Trophoblast cell (in vitro differentiated cells and primary cell): ENCODE results near the gene EBF3. TPM values are rescaled to one million over a fixed set of nuclear protein-coding genes. Genes with fewer than 3 reads are reported as not detected.

Experiments used
- DNase-seq, 2 donors: peaks; one replicate each; pipeline ENCODE4 v3.0.0-alpha.2; 2016
- H2AFZ ChIP-seq: 2 replicates; pipeline ENCODE4 v1.6.1; 2013; ENCODE audit warnings: low read length, moderate library complexity, mild to moderate bottlenecking; ENCODE audit not compliant: insufficient read depth, poor library complexity
- H2AK5ac ChIP-seq: 2 replicates; pipeline ENCODE4 v1.6.1; 2013; ENCODE audit warnings: mild to moderate bottlenecking, low read length
- H2BK120ac ChIP-seq: 2 replicates; pipeline ENCODE4 v1.6.1; 2013; ENCODE audit warnings: low read length, mild to moderate bottlenecking, moderate library complexity; ENCODE audit not compliant: insufficient read depth, poor library complexity
- H2BK12ac ChIP-seq: 2 replicates; pipeline ENCODE4 v1.6.1; 2013; ENCODE audit warnings: mild to moderate bottlenecking, low read length, moderate library complexity
- H2BK5ac ChIP-seq: 2 replicates; pipeline ENCODE4 v1.6.1; 2013; ENCODE audit warnings: low read length, low read depth, moderate library complexity, mild to moderate bottlenecking; ENCODE audit not compliant: poor library complexity
- H3K14ac ChIP-seq: 2 replicates; pipeline ENCODE4 v1.6.1; 2013; ENCODE audit warnings: mild to moderate bottlenecking, low read length
- H3K18ac ChIP-seq: 2 replicates; pipeline ENCODE4 v1.6.1; 2013; ENCODE audit warnings: mild to moderate bottlenecking, low read length
- H3K23ac ChIP-seq: 2 replicates; pipeline ENCODE4 v1.6.1; 2013; ENCODE audit warnings: low read length
- H3K27ac ChIP-seq: 2 replicates; pipeline ENCODE4 v1.5.1; 2013; ENCODE audit warnings: low read depth, mild to moderate bottlenecking, inconsistent platforms, low read length, moderate library complexity
- H3K27me3 ChIP-seq: 2 replicates; pipeline ENCODE4 v1.6.1; 2013; ENCODE audit warnings: inconsistent platforms, mild to moderate bottlenecking, low read length, moderate library complexity; ENCODE audit not compliant: insufficient read depth
- H3K36me3 ChIP-seq, 2 experiments: 1 replicate in 1 of 2; 2 replicates in 1 of 2; pipeline ENCODE4 v1.6.1; 2013; ENCODE audit warnings: low read length in 2 of 2, mild to moderate bottlenecking in 2 of 2, moderate library complexity in 1 of 2; ENCODE audit not compliant: insufficient read depth in 2 of 2, control insufficient read depth in 1 of 2
- H3K4ac ChIP-seq: 2 replicates; pipeline ENCODE4 v1.6.1; 2013; ENCODE audit warnings: low read depth, mild to moderate bottlenecking, low read length, moderate library complexity
- H3K4me1 ChIP-seq, 2 experiments: 1 replicate in 1 of 2; 2 replicates in 1 of 2; pipeline ENCODE4 v1.6.1; 2013; ENCODE audit warnings: low read length in 2 of 2, mild to moderate bottlenecking in 2 of 2, moderate library complexity in 1 of 2; ENCODE audit not compliant: insufficient read depth in 2 of 2, control insufficient read depth in 1 of 2
- H3K4me2 ChIP-seq: 2 replicates; pipeline ENCODE4 v1.6.1; 2013; ENCODE audit warnings: inconsistent platforms, mild to moderate bottlenecking, low read length, moderate library complexity
- H3K4me3 ChIP-seq: 2 replicates; pipeline ENCODE4 v1.5.1; 2013; ENCODE audit warnings: mild to moderate bottlenecking, low read depth, low read length, inconsistent platforms
- H3K79me1 ChIP-seq: one replicate; pipeline ENCODE4 v1.6.1; 2013; ENCODE audit warnings: low read length
- H3K79me2 ChIP-seq: 2 replicates; pipeline ENCODE4 v1.6.1; 2013; ENCODE audit warnings: low read length, mild to moderate bottlenecking; ENCODE audit not compliant: control insufficient read depth, insufficient read depth, poor library complexity
- H3K9ac ChIP-seq: 2 replicates; pipeline ENCODE4 v1.6.1; 2013; ENCODE audit warnings: mild to moderate bottlenecking, low read length
- H3K9me3 ChIP-seq: 2 replicates; pipeline ENCODE4 v1.6.1; 2013; ENCODE audit warnings: low read depth, mild to moderate bottlenecking, control low read depth, inconsistent platforms, low read length; ENCODE audit not compliant: insufficient read depth
- H4K12ac ChIP-seq: 2 replicates; pipeline ENCODE4 v1.6.1; 2013; ENCODE audit warnings: low read depth, mild to moderate bottlenecking, low read length, moderate library complexity
- H4K8ac ChIP-seq: 2 replicates; pipeline ENCODE4 v1.6.1; 2013; ENCODE audit warnings: low read depth, mild to moderate bottlenecking, low read length, moderate library complexity
- H4K91ac ChIP-seq: one replicate; pipeline ENCODE4 v1.6.1; 2013; ENCODE audit warnings: low read depth, mild to moderate bottlenecking, low read length, moderate library complexity
- WGBS: extraction: QIAGEN DNeasy Blood & Tissue Kit; methylation state at CpG from one replicate; pipeline ENCODE4 v1.1.7; 2013; ENCODE audit warnings: missing lambda C conversion rate; ENCODE audit not compliant: insufficient read length, insufficient coverage; ENCODE audit errors: extremely low coverage; 5-methylcytosine and 5-hydroxymethylcytosine counted together
- polyA plus RNA-seq: library from polyadenylated mRNA; stranded (reverse); fragments of 200-250 nt; gene quantifications from 2 replicates; pipeline ENCODE4 v1.2.3, GENCODE V29; 2013

EBF3 gene
- polyA plus RNA-seq, result 0.85 and 0.88 TPM in 2 replicates

GRCh38 chr10:129963641-129964501 is at the start of gene EBF3:
Gene EBF3 (minus strand): TSS chr10:129964274. CDS start chr10:129963768, 506 bp downstream.
- no peak within 1 kb of the TSS for H4K91ac ChIP-seq
- no peak within 1 kb of the TSS for H4K8ac ChIP-seq
- WGBS, result no CpG with 5 or more reads among the region's 131 CpGs
- no peaks in the 10 kb centered on the region for H3K36me3 ChIP-seq
- DNase-seq, result peak; percentile 16 to 58
- H2BK12ac ChIP-seq, result no peak within 1 kb of the TSS
- H2BK5ac ChIP-seq, result no peak within 1 kb of the TSS
- H3K14ac ChIP-seq, result no peak within 1 kb of the TSS
- H3K18ac ChIP-seq, result no peak within 1 kb of the TSS
- no peak within 1 kb of the TSS for H3K27ac ChIP-seq
- H4K12ac ChIP-seq, result no peak within 1 kb of the TSS
- H3K9me3 ChIP-seq, result peaks cover 5% of the 10 kb centered on the region
- H2BK120ac ChIP-seq, result no peak within 1 kb of the TSS
- H3K4me2 ChIP-seq, result peak within 1 kb of the TSS; percentile 93
- no peak within 1 kb of the TSS for H3K9ac ChIP-seq
- H3K4me1 ChIP-seq, result peaks cover 26 to 29% of the 10 kb centered on the region in 2 experiments
- peak within 1 kb of the TSS; percentile 63 for H2AFZ ChIP-seq
- no peak within 1 kb of the TSS for H2AK5ac ChIP-seq
- H3K27me3 ChIP-seq, result peaks cover 91% of the 10 kb centered on the region
- H3K79me2 ChIP-seq, result no peaks in the 10 kb centered on the region
- H3K79me1 ChIP-seq, result no peaks in the 10 kb centered on the region
- H3K23ac ChIP-seq, result no peak within 1 kb of the TSS
- H3K4me3 ChIP-seq, result peak within 1 kb of the TSS; percentile 70
- no peak within 1 kb of the TSS for H3K4ac ChIP-seq

GRCh38 chr10:130013335-130014262 is 49.5 kb upstream of the EBF3 start:
- no peak overlapping the region for H3K27ac ChIP-seq
- no peaks in the 10 kb centered on the region for H3K36me3 ChIP-seq
- H4K91ac ChIP-seq, result no peak overlapping the region
- H3K18ac ChIP-seq, result no peak overlapping the region
- H4K12ac ChIP-seq, result no peak overlapping the region
- no peak overlapping the region for H4K8ac ChIP-seq
- no peak overlapping the region for H2AFZ ChIP-seq
- no CpG with 5 or more reads among the region's 33 CpGs for WGBS
- no peaks in the 10 kb centered on the region for H3K27me3 ChIP-seq
- H2BK5ac ChIP-seq, result no peak overlapping the region
- no peak overlapping the region for H3K9ac ChIP-seq
- H2BK120ac ChIP-seq, result no peak overlapping the region
- H3K4me1 ChIP-seq, result no peaks in the 10 kb centered on the region
- H3K79me2 ChIP-seq, result no peaks in the 10 kb centered on the region
- H3K23ac ChIP-seq, result no peak overlapping the region
- H2BK12ac ChIP-seq, result no peak overlapping the region
- no peak overlapping the region for H3K4me2 ChIP-seq
- H3K79me1 ChIP-seq, result no peaks in the 10 kb centered on the region
- H3K4ac ChIP-seq, result no peak overlapping the region
- no peak for DNase-seq
- H2AK5ac ChIP-seq, result no peak overlapping the region
- H3K14ac ChIP-seq, result no peak overlapping the region
- no peaks in the 10 kb centered on the region for H3K9me3 ChIP-seq
- no peak overlapping the region for H3K4me3 ChIP-seq

GRCh38 chr10:130012129-130012528 is 48.1 kb upstream of the EBF3 start:
- no CpG with 5 or more reads among the region's 12 CpGs for WGBS
- no peaks in the 10 kb centered on the region for H3K79me2 ChIP-seq

GRCh38 chr10:130010653-130011052 is 46.6 kb upstream of the EBF3 start:
- no peak overlapping the region for H2AFZ ChIP-seq
- H3K9me3 ChIP-seq, result no peaks in the 10 kb centered on the region

More at GRCh38 chr10:130012129-130012528, 48.1 kb upstream of the EBF3 start:
- H3K4me2 ChIP-seq, result no peak overlapping the region
- H4K91ac ChIP-seq, result no peak overlapping the region
- H3K36me3 ChIP-seq, result no peaks in the 10 kb centered on the region
- no peak overlapping the region for H2AFZ ChIP-seq
- no peak overlapping the region for H3K4me3 ChIP-seq
- H3K18ac ChIP-seq, result no peak overlapping the region
- H2BK120ac ChIP-seq, result no peak overlapping the region
- DNase-seq, result no peak
- H3K4me1 ChIP-seq, result no peaks in the 10 kb centered on the region
- H4K8ac ChIP-seq, result no peak overlapping the region
- H3K9ac ChIP-seq, result no peak overlapping the region
- no peak overlapping the region for H3K23ac ChIP-seq
- H2BK12ac ChIP-seq, result no peak overlapping the region
- no peak overlapping the region for H2AK5ac ChIP-seq
- no peak overlapping the region for H3K14ac ChIP-seq
- H3K4ac ChIP-seq, result no peak overlapping the region
- H3K27ac ChIP-seq, result no peak overlapping the region
- H3K9me3 ChIP-seq, result no peaks in the 10 kb centered on the region
- no peak overlapping the region for H4K12ac ChIP-seq
- no peak overlapping the region for H2BK5ac ChIP-seq
- H3K27me3 ChIP-seq, result no peaks in the 10 kb centered on the region
- H3K79me1 ChIP-seq, result no peaks in the 10 kb centered on the region

More at GRCh38 chr10:130010653-130011052, 46.6 kb upstream of the EBF3 start:
- H3K4ac ChIP-seq, result no peak overlapping the region
- H2BK12ac ChIP-seq, result no peak overlapping the region
- no peak overlapping the region for H4K8ac ChIP-seq
- no peak for DNase-seq
- H2AK5ac ChIP-seq, result no peak overlapping the region
- no peaks in the 10 kb centered on the region for H3K4me1 ChIP-seq
- H3K27ac ChIP-seq, result no peak overlapping the region
- no peaks in the 10 kb centered on the region for H3K79me2 ChIP-seq
- H3K23ac ChIP-seq, result no peak overlapping the region
- no peak overlapping the region for H4K91ac ChIP-seq
- H4K12ac ChIP-seq, result no peak overlapping the region
- H2BK120ac ChIP-seq, result no peak overlapping the region
- no peak overlapping the region for H3K9ac ChIP-seq
- no CpG with 5 or more reads among the region's 6 CpGs for WGBS
- no peaks in the 10 kb centered on the region for H3K36me3 ChIP-seq
- no peak overlapping the region for H3K4me3 ChIP-seq
- no peaks in the 10 kb centered on the region for H3K27me3 ChIP-seq
- H2BK5ac ChIP-seq, result no peak overlapping the region
- no peak overlapping the region for H3K14ac ChIP-seq
- H3K18ac ChIP-seq, result no peak overlapping the region
- no peak overlapping the region for H3K4me2 ChIP-seq
- no peaks in the 10 kb centered on the region for H3K79me1 ChIP-seq
